HL-60 (cell line): ENCODE data around the gene CIT.
"Not testable (repeated sequence)": the region's sequence is repeated elsewhere in the genome, so short reads cannot be mapped to it uniquely, and the experiment has no call there.

Experiments used
- DNase-seq, 2 experiments: peaks; one replicate each; pipeline ENCODE4 v3.0.0-alpha.2; 2010 to 2020; ENCODE audit warnings: low read depth in 1 of 2, low spot score in 1 of 2
- H3K27ac ChIP-seq: fragments of 250-450 bp; sonication (Bioruptor Pico); replicated peaks from 2 replicates; pipeline ENCODE4 v1.5.1; 2020; ENCODE audit warnings: mild to moderate bottlenecking, moderate library complexity
- H3K27me3 ChIP-seq: fragments of 250-450 bp; sonication (Bioruptor Pico); 2 replicates; pipeline ENCODE4 v1.5.1; 2021; ENCODE audit warnings: mild to moderate bottlenecking, moderate library complexity; ENCODE audit not compliant: insufficient read depth, poor library complexity, severe bottlenecking
- H3K4me3 ChIP-seq: replicated peaks from 2 replicates; pipeline ENCODE4 v1.5.1; 2011; ENCODE audit warnings: mild to moderate bottlenecking, control low read depth, low read length; ENCODE audit not compliant: insufficient read depth
- CTCF ChIP-seq: IDR thresholded peaks from one replicate; pipeline ENCODE4 v1.5.1; 2011; ENCODE audit warnings: low read length, control low read depth, inconsistent platforms; ENCODE audit not compliant: insufficient read depth
- GABPA ChIP-seq: IDR thresholded peaks from 2 replicates; pipeline ENCODE4 v1.6.1; 2012; ENCODE audit warnings: low read depth
- POLR2AphosphoS5 ChIP-seq: IDR thresholded peaks from 2 replicates; pipeline ENCODE4 v1.6.1; 2012; ENCODE audit warnings: low read depth
- REST ChIP-seq: IDR thresholded peaks from 2 replicates; pipeline ENCODE4 v1.6.1; 2012; ENCODE audit warnings: low read depth; ENCODE audit not compliant: insufficient replicate concordance
- SPI1 ChIP-seq: IDR thresholded peaks from 2 replicates; pipeline ENCODE4 v1.6.1; 2012; ENCODE audit warnings: low read depth, mild to moderate bottlenecking, borderline replicate concordance

The CIT gene

GRCh38 chr12:119885549-119885948, 8.4 kb upstream of the CIT start:
- TF ChIP-seq REST (no peak), POLR2AphosphoS5 (no peak), CTCF (no peak), GABPA (no peak), SPI1 (no peak)
- Histone ChIP-seq H3K4me3 (no peak overlapping the region), H3K27ac (no peak overlapping the region), H3K27me3 (no peaks in the 10 kb centered on the region)
- DNase-seq, result no peak

GRCh38 chr12:119883791-119884190, 6.7 kb upstream of the CIT start:
- DNase-seq, H3K27ac ChIP-seq, H3K4me3 ChIP-seq, H3K27me3 ChIP-seq: not testable (repeated sequence)

- Histone ChIP-seq H3K4me3 (no peak overlapping the region), H3K27me3 (no peaks in the 10 kb centered on the region), H3K27ac (no peak overlapping the region)
- no peak for TF ChIP-seq GABPA
- no peak for TF ChIP-seq SPI1
- TF ChIP-seq CTCF, result no peak
- no peak for DNase-seq
Measured at GRCh38 chr12:119883237-119883636, 6.1 kb upstream of the CIT start.

- no peak for DNase-seq
- Histone ChIP-seq H3K27ac (peak overlapping the region; percentile 87), H3K27me3 (no peaks in the 10 kb centered on the region), H3K4me3 (peak overlapping the region; percentile 93)
- no peak for TF ChIP-seq REST
- TF ChIP-seq POLR2AphosphoS5, result no peak
- TF ChIP-seq GABPA, result no peak
- no peak for TF ChIP-seq SPI1
- no peak for TF ChIP-seq CTCF
Measured at GRCh38 chr12:119877639-119877948, 474 bp upstream of the CIT start.
